ENCODE results near the gene NRCAM.
"Not testable (repeated sequence)": the region's sequence is repeated elsewhere in the genome, so short reads cannot be mapped to it uniquely, and the experiment has no call there.

Gene NRCAM

DNA sequence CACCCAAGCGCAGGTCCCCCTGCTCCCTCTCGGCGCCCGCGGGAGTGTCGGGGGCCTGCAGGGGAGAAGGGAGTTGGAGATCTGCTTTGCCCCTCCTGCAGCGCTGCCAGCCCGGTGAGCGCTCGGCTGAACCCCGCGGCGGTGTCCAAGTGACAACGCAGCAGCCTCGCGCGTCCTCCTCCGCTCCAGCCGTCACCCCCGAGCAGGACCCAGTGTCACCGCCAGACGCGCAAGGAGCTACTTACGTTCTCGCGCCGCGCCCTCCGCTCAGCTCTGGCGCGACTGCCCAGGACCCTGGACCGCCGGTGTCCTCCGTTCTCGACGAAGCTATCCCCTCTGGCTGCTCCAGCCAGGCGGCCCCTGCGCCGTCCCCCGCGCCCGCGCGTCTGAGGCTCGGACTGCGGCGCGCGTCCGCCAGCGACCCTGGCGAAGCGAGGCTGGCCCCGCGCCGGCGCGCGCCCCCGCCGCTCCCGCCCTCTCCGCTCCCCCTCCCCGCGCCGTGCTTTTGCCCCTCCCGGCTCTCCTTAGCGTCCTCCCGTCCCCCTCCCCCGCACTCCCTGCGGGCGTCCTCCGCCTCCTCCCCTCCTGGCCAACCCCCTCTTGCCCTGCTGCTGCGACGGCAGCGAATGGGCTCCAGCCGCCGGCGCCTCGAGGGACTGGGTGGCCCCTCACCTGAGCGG is at the start of gene NRCAM:
Gene NRCAM (minus strand): TSS at position 439 of the 680 bp plus-strand sequence. CDS start 216,372 bp downstream, outside the sequence.
- DNase-seq (ENCODE audit: low read depth in 2 of 2) = no peak

DNA sequence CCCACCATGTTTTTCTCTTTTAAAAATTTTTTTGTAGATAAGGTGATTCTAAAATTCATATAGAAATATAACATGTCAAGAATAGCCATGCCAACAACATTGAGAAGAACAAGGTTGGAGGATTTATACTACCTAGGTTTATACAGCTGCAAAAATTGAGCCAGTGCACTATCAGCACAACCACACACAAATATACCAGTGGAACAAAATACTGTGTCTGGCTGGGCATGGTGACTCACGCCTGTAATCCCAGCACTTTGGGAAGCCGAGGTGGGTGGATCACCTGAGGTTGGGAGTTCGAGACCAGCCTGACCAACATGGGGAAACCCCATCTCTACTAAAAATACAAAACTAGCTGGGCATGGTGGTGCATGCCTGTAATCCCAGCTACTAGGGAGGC is 48.3 kb upstream of the NRCAM start:
- DNase-seq (ENCODE audit: low read depth in 2 of 2) = peak; percentile 4 to 5

DNA sequence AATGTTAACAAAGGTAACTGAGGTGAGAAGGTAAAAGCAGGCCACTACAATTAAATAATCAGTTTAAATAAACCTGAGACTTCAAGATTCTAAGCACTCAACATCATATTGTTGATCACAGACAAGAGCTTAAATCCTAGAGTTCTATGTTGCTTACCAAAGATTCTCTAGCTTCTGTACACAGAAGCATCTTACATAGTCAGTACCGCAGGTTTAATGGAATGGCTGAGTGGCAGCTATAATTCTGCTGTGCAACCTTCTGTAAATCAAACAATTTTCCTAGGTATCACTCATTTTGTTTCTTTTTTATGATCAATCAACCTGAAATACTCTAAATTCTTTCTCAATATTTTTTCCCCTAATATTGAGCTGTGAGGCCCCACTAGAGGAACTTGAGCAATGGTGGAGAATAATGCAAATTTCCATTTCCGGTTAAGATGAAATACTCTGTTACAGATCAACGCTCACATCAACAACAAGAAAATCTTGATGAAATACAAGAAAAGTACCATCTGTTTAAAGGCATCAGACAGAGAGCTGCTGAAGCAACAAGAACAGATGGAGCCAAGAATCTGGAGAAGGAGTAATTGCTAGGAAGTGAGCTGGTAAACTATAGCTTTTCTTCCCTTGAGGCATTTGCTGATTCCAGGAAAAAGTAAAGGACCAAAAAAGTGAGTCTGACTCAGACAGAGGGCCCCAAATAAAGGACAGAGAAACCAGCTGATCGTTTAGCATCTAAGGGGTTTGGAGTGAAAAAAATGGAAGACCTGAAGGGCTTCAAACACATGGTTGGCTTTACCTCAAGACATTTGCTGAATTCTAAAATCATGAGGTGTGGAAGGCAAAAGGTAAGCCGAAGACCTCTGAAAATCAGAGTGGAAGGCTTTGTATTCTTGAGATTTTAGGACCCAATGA is 47.1 kb upstream of the NRCAM start:
- DNase-seq (ENCODE audit: low read depth in 2 of 2) = no peak

DNA sequence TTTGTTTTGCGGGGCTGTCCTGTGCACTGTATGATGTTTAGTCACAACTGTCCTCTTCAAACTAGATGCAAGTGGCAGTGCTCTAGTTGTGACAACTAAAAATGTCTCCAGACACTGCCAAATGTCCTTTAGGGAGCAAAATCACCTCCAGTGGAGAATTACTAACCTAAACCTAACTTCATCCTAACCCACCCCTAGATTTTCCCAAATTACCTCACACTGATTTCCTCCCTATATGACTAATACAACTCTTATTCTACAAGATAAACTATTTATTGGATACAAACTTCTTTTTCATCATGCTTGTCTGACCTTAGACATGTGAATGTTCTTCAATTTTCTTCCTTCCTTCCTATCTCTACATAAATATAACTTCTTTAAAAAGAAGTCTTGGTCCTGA is 43.3 kb upstream of the NRCAM start:
- DNase-seq (ENCODE audit: low read depth in 2 of 2) = no peak

DNA sequence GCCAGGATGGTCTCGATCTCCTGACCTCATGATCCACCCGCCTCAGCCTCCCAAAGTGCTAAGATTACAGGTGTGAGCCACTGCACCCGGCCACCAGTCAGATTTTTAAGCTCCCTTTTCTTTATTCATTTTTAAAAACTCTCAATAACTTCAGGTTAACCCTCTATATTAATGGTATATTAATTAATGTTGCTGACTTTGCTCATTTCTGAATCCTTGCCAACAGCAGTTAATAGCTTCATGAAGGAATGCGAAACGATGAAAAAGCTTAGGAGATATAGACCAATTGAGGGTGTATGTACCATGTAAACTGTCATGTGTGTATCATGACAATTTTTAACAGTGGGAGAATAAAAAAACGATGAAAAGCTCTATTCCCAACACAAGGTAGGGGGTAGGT is 42.2 kb upstream of the NRCAM start:
- DNase-seq (ENCODE audit: low read depth in 2 of 2) = no peak

DNA sequence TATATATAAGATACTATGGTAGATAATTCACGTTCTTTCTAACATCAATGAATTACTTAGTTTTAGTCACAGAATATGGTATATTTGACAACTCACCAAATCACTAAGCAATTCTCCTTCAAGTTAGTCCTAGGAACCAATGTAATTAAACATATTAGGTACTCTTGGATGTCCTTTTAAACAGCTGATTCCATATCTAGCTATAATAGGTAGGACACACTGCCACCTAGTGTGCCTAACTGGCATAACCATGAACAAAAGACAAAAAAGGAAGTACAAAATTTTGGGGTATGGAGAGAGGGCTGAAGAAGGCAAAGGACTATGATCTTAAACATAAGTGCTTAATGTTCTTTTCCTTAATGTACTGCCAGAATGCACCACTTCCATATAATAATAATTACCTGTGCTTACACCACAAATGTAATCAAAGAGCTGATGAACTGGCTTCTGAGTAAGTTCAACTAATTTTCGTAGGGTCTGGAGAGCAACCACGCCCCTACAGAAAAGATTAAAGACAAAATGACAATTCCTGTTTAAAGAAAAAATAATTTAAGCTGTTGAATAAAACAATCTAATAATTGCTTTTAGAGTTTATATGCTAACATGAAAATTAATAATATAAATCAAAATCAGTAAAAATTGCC is 41.0 kb upstream of the NRCAM start:
- peak in 1 of 2 donors; percentile 2 for DNase-seq (ENCODE audit: low read depth in 2 of 2)

DNA sequence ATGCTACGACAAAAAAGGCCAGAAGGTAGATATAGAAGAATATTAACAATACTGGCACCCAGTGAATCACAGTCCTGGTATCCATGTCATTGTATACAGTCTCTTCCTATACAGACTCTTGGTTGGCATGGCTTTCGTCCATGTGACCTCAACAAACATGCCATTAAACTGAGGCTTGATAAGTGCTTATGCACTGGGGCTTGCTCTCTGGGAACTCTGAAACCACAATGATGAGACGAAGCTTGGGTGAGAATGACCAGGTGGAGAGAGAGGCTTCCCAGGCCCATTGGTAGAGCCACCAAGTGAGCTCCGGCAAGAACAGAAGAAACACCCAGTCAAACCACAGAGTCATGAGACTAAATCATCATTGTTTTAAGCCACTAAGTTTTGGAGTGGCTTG is 36.5 kb upstream of the NRCAM start:
- no peak for DNase-seq (ENCODE audit: low read depth in 2 of 2)

DNA sequence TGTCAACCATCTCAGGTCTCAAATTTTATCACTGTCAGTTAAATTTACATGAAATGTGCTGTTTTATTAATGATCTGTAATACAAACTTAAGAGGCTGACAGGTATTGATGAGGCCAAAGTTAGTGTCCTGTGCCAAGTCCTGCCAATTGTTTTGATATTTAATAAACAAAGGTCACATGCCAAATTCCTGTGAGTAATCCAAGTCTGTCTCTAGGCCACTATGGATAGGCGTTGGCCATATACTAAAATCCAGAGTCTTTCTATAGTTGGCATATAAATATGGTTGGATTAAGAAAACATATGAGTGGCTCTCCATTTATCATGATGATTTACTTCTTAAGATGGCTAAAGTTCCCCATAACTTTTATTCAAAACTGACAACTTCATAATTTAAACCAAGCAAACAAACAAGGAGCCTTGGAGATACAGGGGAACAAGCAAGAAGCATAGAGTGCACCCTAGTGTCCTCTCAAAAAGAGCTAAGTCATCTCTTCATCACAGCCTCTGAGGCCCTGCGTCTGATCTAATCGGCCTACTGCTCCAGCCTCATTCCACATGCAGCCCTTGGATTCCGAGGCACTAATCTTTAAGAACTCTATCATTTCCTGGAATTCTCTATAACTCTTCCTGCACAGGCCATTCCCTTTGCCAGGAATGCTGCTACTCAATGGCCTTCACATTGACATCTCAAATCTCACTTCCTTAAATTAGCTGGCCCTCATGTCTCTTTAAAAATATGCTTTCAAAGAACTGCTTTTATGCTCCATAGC is 32.7 kb upstream of the NRCAM start:
- no peak for DNase-seq (ENCODE audit: low read depth in 2 of 2)

DNA sequence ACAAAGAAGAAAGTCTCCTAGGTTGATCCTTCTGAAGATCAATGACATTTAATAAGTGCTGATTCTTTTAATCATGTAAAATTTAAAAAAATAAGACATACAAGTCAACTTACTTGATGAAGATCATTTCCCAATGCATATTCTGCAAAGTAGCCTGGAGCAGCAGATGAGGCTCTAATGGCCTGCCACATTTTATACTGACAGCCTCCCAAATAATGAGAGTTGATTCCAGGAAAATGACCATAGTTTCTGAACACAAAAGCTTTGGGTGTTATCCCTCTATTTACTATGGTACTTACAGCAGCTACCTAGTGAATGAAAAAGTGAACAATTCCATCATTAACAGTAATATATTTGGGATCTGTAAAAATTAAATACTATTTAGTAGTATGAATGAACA is 31.4 kb upstream of the NRCAM start:
- DNase-seq (ENCODE audit: low read depth in 2 of 2) = no peak

DNA sequence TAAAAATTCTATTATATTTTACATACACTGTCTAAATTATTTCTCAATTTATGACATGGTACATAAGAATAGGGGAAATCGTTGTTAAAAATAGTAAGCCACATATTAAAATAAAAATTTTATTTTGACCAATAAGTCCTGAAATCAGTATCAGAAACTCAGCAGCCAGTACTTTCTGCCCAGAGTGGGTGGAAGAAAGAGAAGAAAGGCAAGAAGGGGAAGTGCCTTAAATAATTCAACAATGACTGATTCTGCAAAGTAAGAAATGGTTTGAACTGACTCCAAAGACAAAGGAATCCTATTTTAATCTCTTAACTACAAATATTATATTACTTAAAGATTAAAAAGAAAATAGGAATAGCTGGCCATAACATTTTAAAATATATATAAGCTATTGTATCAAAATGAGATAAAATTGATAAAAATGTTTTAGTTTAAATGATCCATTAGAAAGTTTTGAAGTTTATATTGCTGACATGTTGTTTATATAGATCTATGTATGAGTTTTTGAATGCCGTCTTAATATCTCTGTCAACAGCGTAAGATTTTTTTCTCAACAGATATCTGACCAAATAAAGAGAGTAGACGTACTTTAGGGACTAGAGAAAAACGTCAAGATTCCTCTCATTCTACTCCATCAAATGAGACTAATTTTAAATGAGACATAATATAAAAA is 30.2 kb upstream of the NRCAM start:
- no peak for DNase-seq (ENCODE audit: low read depth in 2 of 2)

DNA sequence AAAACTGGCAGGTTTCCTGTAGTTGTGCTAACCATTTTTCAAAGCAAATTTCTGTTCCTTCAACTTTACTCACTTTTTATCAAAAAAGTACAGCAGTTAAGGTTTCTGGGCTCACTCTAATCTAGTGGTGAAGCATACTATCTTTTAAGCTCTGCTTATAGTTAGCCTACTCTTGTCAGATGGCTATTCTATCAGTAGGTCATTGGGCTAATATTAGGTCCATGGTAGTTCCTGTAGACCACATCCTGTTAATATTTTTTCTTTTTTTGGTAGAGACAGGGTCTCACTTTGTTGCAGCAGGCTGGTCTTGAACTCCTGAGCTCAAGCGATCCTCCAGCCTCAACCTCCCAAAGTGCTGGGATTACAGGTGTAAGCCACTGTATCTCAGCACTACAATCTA is 27.9 kb upstream of the NRCAM start:
- DNase-seq (ENCODE audit: low read depth in 2 of 2) = no peak

DNA sequence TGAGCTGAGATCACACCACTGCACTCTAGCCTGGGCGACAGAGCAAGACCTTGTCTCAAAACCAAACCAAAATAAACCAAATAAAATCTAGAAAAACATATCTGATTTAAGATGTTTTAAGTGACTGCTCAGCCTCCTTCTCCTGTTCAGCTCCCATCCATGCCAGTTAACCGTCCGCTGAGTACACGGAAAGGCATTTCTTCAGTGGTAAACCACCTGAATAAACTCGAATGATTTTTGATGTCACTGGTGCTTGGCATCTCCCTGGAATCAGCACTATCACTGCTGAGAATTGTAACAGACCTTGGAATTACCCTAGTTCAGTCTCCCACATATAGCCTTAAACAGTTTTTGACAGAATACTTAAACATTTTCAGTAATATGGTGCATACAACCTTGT is 24.1 kb upstream of the NRCAM start:
- DNase-seq (ENCODE audit: low read depth in 2 of 2) = no peak

DNA sequence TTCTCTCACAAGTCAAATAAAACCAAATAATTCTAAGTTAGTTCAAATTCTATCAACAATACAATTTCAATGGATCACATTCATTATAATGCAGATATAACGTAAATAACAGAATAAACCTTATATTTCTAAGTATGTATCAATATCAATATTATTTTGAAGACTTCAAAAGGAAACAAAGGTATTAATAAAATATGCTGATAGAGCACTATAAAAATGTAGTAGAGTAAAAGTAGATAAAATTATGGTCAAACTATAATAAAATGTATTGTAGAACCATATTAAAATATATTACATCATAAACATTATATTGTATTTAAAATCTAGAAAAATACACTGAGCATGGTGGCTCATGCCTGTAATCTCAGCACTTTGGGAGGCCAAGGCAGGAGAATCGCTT is 23.5 kb upstream of the NRCAM start:
- no peak for DNase-seq (ENCODE audit: low read depth in 2 of 2)

DNA sequence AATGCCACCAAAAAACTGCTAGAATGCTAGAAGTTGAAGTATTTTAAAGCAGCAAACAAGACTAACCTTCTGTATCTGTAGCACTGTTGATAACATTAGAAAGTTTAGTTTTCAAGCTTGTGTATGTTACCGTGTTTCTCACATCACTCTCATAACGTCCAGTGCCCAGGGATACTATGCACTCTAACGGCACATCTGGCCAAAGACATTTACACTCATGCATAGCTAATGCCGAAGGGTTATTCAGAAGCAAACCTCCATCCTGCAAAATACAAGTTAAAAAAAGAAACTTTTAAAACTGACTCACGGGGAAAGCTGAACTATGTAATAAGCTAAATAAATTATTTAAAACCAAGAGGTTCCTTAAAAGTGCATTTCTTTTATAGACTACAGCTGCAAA is 22.9 kb upstream of the NRCAM start:
- DNase-seq (ENCODE audit: low read depth in 2 of 2) = no peak

DNA sequence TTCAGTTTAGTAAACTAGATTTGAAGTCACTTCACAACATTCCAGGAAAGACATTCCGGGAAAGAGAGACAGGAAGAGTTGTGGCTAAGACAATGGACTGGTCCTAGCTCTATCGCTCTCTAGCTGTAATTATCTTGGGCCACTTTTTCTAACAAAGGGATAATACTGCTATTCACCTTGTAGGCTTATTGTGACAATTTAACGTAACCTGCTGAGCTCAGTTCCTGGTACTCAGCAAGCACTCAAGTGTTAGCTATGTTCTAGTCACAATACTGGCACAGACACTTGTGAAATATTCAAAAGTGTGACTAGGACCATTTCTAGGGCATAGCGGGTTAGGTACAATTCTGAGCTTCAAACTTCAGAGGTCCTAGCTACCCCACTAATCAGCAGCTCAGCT is 12.0 kb upstream of the NRCAM start:
- no peak for DNase-seq (ENCODE audit: low read depth in 2 of 2)

DNA sequence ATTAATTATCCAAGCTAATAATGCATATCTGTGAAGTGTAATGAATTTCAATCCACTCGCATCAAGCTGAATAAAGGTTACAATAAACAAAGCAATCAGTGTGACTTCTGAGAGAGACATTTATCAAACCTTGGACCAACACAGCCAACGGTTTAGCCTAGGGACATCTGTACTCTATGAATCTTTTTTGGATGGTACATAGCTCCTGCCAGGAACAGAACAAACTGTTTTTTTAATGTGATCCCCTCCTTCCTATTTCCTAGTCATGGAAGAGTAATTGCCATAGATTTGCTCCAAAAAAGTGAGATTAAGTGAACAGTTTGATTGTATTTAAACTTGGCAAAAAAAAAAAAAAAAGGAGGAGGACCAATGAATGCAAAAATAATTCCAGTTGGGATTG is 11.2 kb upstream of the NRCAM start:
- DNase-seq (ENCODE audit: low read depth in 2 of 2) = no peak

DNA sequence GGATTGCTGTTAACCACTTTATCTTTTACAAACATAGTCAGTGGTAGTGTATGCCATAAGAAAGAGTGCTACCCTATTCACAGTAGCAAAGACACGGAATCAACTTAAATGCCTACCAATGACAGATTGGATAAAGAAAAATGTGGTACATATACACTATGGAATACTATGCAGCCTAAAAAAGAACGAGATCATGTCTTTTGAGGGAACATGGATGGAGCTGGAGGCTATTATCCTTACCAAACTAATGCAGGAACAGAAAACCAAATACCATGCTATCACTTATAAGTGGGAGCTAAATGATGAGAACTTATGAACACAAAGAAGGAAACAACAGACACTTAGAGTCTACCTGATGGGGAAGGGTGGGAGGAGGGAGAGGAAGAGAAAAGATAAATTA is 10.1 kb upstream of the NRCAM start:
- DNase-seq (ENCODE audit: low read depth in 2 of 2) = not testable (repeated sequence)

DNA sequence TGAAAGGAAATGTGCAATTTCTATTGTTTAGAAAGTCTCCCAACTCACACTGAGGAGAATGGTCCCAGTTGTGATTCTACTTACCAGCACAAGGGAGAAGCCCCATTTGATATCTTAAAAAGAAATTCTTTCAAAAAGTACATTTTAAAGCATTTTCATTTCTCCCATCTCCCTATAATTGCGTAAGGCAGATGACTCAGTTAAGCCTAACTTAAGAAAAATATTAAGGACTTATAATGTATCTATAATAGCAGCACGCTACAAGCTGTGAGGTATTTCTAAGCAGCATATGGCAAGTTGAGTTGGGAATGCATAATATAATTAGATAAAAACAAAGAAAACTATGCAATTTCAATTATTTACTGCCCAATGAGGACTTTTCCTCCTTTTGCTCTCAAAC is 8.5 kb upstream of the NRCAM start:
- DNase-seq (ENCODE audit: low read depth in 2 of 2) = no peak

DNA sequence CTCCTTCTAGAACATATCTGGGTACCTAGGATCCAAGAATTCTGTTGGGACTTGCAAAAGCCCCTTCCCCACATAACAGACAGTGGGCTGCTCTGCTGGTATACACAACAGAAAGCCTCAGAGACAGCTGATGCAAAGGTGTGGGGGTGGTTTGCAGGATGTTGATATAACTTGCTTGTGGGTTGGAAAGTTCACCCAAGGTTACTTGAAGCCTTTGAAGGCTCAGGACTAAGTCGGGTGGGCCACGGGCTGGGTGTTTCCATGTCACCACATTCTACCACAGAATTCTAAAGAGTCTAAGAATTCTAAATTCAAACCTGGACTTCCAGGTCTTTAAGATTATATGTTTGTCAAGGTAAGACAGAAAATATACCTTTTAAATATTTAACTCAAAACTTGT is 7.4 kb upstream of the NRCAM start:
- no peak for DNase-seq (ENCODE audit: low read depth in 2 of 2)

DNA sequence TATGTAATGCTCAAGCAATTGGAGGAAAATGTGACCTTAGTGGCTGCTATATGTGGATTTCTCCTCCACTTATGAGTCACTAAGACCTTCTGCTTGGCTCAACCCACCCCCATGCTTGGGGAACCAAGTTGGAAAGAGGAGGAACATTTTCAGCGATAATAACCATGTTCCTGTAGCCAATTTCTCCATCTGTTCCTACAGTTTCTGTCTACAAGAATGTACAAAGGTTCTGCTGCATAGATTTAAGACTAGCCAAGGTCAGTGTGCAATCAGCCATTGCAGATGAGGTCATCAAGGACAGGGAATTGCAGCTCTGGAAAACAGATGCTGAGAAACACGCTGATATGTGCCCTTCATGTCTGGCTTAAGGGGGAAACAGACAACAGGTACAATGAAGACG is 5.6 kb upstream of the NRCAM start:
- no peak for DNase-seq (ENCODE audit: low read depth in 2 of 2)

DNA sequence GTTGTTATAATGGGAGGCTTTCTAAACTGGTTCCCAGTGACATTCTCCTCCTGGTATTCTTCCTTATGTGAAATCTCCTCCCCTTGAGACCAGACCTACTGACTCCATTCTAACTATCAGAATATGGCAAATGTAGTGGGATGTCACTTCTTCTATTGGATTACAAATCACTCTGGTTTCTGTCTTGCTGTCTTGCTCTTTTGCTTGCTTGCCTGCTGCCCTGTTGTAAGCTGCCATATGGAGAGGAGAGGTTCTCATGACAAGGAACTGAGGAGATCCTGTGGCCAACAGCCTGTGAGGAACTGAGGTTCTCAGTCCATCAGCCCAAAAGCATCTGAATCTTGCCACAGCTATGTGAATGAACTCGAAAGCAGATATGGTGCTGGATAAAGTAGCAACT is 4.7 kb upstream of the NRCAM start:
- DNase-seq (ENCODE audit: low read depth in 2 of 2) = no peak

Data from stimulated activated CD8-positive, alpha-beta memory T cell treated with anti-CD3 and anti-CD28 coated beads, Interleukin-15, amount 100 ng/mL, for 48 hours (primary cell).